Uterus (tissue), 2 donors: Measurements from ENCODE around the gene FSCN2.

Experiments used
- POLR2A ChIP-seq, 2 donors: fragments of 450-650 bp; IDR thresholded peaks; one replicate each; pipeline ENCODE4 v1.6.1; 2016; ENCODE audit warnings: antibody characterized with exemption in 2 of 2, mild to moderate bottlenecking in 1 of 2, moderate library complexity in 1 of 2
- TF ChIP-seq, protein P1 (sequence below), 4 experiments: fragments of 200-600 bp in 2 of 4; fragments of 450-650 bp in 2 of 4; sonication (generic) in 2 of 4; IDR thresholded peaks; one replicate each; pipeline ENCODE4 v1.5.1; 2016 to 2019; ENCODE audit warnings: antibody characterized with exemption in 4 of 4, mild to moderate bottlenecking in 2 of 4, moderate library complexity in 1 of 4

DNA sequence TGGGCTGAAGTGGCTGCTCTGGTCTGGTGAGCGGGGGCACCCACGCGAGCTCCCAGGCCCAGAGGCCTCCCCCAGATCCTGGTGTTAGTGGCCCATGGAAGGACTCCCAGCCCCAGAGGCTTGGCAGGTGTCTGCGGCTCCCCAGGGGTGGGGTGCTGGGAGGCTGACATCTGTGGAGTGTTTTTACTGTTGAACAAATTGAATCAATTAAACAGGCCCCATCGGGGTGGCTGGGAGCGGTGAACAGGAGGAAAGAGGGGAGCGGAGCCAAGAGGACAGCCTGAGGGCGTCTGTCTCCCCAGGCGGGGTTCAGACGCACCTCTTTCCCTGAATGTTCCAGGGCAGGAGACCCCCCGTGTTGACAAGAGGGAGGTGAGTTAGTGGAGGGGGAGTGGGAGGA is 45.5 kb upstream of the FSCN2 start:
- no peak for TF ChIP-seq POLR2A (IDR thresholded peaks at IDR 0.05)
- TF ChIP-seq, protein P1, sequence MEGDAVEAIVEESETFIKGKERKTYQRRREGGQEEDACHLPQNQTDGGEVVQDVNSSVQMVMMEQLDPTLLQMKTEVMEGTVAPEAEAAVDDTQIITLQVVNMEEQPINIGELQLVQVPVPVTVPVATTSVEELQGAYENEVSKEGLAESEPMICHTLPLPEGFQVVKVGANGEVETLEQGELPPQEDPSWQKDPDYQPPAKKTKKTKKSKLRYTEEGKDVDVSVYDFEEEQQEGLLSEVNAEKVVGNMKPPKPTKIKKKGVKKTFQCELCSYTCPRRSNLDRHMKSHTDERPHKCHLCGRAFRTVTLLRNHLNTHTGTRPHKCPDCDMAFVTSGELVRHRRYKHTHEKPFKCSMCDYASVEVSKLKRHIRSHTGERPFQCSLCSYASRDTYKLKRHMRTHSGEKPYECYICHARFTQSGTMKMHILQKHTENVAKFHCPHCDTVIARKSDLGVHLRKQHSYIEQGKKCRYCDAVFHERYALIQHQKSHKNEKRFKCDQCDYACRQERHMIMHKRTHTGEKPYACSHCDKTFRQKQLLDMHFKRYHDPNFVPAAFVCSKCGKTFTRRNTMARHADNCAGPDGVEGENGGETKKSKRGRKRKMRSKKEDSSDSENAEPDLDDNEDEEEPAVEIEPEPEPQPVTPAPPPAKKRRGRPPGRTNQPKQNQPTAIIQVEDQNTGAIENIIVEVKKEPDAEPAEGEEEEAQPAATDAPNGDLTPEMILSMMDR (IDR thresholded peaks at IDR 0.05): no peak
